GF-D8 (cell line): ENCODE measurements around the gene MVD.

Experiments
- DNase-seq: peaks from one replicate; lab custom pipeline; 2025; lab: John Stamatoyannopoulos, UW

The MVD gene

DNA sequence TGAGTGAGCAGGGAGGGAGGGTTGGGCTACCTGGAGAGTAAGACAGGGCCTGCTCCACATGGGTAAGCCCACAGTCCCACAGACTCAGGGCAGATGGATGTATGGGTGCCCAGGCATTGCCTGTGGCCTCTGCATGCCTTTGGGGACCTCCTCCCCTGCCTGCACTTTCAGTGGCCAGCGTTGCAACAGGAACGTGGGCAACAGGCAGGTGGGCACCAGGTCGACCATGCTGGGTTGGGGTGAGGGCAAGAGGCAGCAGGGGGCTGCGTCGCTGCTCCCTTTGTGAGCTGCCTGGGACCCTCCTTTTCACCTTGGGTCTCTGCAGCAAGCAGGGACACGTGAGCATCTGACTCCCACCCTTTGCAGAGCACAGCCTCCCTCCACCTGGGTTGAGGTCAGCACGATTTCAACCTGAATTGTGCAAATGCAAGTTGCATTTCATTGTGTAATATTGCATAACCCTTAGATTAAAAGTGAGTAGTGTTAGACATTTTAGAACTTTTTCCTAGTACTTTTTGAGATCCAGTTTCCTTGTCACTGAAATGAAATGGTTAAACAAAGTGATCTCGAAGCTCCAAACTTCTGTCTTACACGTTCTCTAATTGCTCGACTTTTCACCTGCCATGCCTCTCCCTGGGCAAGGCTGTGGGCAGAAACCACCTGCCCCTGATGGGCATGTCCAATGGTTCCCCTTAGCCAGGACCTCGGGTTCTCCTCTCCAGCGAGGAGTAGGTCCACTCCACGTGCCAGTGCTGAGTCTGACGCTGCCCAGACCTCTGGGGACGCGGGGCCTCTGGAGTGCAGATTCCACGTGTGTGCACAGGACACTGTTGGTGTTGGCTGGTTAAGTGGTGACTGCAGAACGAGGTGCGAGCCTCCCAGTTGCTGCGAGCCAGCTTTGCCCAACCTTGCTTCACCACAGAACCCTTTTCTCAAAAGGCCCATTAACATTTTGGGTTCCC lies 57.4 kb downstream of the MVD start:
- DNase-seq: no peak

DNA sequence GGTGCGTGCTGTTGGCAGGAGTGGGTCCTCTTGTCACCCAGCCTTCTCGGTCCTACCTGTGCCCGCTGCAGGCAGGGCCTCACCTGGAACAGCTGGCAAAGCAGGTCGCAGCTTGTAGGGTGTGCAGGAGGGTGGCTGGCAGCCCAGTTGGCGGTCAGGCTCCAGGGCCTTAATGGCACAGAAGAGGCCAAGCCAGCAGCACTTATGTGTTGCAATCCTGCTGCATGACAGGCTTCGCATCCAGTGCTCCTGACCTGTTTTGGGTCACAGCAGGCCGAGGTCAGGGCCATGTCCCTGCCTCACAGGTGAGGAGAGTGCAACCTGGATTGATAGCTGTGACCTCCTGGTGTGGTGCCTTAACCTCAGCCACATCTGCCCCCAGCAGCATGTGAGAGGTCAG lies 60.8 kb downstream of the MVD start:
- DNase-seq: no peak
